Limb (tissue), 2 donors: ENCODE measurements around the gene STRADA.
"Not testable (repeated sequence)": the region's sequence is repeated elsewhere in the genome, so short reads cannot be mapped to it uniquely, and the experiment has no call there.

Experiments
- DNase-seq, 2 donors: peaks; one replicate each; pipeline ENCODE4 v3.0.0-alpha.2; 2016; ENCODE audit errors: extremely low spot score in 2 of 2

STRADA gene

GRCh38 chr17:63754046-63754445 lies 12.4 kb upstream of the STRADA start:
- no peak for DNase-seq

- no peak for DNase-seq
Observed at GRCh38 chr17:63753215-63753614, 11.6 kb upstream of the STRADA start.

- DNase-seq = no peak
Observed at GRCh38 chr17:63752707-63753106, 11.1 kb upstream of the STRADA start.

DNA sequence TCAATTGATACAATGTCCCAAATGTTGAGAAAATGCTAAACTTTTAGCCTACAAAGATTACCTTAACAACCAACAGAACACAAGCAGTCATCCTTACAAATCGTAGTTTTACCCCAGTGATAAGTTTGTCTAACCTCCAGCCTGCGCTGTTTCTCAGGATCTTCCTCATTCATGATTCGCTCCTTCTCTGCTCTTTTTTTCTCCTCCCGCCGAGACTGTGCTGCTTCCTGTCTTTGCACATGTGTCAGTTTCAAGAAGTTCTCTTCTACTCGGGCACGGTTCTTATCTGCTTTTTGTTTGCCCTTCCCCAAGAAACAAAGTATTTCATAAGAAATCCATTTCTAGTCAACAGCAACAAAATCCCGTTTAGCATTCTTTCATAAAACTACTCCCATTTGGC lies 10.2 kb upstream of the STRADA start:
- no peak for DNase-seq

DNA sequence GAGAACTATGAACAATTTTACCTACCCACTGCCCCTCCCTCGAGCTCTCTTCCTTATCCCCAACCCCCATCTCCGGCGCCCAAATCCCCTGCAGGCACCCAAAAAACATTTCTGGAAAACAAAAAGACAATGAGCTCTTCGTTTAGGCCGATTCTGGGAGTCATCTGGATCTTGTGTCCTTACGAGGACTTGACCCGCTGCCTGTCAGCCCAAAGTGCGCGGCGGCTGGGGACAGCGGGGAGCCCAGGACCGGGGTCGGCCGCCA lies 524 bp downstream of the STRADA start:
- DNase-seq = peak in 1 of 2 donors; percentile 14

DNA sequence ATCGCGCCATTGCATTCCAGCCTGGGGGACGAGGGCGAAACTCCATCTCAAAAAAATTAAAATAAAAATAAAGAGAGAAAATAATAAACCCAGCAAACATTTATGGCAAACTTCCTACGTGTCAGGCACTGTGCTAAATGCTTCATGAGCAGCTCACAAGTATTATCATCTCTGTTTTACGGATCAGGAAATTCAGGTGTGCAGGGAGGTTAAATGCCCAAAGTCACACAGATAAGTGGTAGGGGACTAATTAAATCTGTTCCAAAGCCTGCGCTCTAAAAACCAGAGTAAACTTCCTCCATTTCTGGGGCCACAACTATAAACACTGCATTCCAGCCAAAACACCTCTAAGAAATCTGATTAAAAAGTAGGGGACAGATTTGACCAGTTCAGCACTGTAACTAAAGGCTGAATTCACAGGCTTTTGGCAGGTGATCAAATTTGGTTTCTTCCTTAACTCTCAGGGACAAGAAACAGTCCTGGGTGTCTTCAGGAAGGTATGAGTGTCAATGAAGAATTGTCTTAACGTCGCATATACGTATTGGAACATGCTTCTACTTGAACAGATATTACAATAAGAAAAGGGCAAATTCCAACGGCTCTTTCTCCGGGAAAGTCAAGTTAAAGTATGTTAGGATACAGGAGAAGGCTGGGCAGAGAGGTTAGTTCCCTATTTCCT lies 996 bp downstream of the STRADA start:
- peak in 1 of 2 donors; percentile 8 for DNase-seq

DNA sequence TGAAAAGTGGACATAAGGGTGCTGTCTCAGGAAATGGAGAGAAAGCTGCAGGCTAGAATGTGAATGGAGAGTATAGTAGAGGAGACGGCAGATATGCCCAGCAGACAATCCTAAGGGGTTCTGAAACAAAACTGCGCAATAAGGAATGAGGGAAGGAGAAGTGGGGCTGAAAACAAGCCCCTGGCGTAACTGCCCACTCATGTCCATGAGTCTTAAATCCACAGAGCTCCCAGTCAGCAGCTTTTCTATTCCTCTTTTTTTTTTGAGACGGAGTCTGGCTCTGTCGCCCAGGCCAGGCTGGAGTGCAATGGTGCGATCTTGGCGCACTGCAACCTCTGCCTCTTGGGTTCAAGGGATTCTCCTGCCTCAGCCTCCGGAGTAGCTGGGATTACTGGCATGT lies 5.9 kb downstream of the STRADA start:
- no peak for DNase-seq

- DNase-seq = no peak
Observed at GRCh38 chr17:63722403-63722802, 19.2 kb downstream of the STRADA start.

GRCh38 chr17:63720194-63720593 lies 21.4 kb downstream of the STRADA start:
- not testable (repeated sequence) for DNase-seq

DNA sequence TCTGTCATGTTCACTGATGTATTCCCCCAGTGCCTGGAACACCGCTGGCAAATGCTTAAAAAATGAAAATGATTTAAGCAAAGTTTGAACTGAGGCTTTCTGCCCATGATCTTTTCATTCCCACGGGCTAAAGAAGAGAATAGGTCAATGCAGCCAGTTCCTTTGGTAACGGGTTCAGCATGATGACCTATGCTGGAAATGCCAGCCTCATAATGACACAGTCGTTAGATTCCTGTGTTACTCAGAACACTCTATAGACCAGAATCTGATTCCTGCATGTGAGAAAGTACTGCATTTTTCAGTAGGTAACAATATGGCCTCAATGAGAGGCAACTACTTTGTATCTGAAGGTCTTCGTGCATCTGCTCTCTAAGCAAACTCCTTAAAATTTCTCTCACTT lies 22.6 kb downstream of the STRADA start:
- DNase-seq = no peak

- DNase-seq = no peak
Observed at GRCh38 chr17:63716426-63716825, 25.2 kb downstream of the STRADA start.

GRCh38 chr17:63714550-63715277 lies 26.9 kb downstream of the STRADA start:
- no peak for DNase-seq

GRCh38 chr17:63709110-63709509 lies 32.5 kb downstream of the STRADA start:
- DNase-seq = no peak

DNA sequence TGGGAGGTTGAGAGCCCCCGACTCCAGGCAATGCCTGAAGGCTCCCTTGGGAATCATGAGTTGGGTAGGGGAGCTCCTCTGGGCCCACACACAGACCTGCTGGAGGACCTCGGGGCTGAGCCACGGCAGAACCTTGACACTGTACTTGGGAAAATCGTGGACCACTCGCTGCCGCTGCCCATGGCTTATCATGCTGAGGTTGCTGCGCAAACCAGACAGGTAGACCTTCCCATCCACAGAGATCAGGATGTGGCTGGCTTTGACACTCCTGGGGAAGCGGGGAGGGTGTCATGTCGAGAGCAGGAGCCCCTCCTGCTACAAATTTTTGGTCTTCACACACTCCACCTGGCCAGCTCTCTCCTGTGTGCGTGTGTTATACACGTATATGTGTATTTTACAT lies 34.4 kb downstream of the STRADA start:
- no peak for DNase-seq

DNA sequence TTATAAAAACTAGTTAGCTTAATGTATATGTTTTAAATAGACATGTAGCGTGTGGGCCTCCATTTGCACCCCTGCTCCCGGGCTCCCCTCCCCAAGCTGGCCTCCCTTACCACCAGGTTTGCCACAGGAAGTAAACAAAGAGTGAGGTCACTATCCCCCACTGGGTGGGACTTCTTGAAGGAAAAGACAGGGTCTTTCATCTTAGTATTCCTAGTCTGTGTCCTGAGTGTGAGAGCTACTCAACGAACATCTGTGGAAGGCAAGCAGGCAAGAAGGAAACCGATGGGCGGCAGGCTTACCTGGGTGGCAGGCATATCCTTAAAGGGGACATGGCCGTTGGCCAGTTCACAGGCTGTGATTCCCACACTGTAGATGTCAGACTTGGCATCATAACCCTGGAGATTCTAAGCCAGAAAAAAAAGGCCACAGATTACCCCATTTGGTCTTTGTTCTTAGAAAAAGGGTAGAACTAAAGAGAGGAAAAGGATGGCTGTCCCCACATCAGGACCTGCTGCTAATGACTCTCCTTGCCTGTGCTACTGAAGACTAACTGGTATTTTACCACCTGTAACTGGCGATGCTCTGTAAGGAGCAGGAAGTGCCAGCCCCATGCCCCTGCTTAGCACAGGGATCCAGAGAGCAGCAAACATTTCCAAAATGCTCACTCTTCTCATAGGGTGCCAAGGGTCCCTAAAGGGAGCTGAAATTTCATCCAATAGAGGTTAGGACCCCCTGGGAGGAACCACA lies 35.1 kb downstream of the STRADA start:
- no peak for DNase-seq

DNA sequence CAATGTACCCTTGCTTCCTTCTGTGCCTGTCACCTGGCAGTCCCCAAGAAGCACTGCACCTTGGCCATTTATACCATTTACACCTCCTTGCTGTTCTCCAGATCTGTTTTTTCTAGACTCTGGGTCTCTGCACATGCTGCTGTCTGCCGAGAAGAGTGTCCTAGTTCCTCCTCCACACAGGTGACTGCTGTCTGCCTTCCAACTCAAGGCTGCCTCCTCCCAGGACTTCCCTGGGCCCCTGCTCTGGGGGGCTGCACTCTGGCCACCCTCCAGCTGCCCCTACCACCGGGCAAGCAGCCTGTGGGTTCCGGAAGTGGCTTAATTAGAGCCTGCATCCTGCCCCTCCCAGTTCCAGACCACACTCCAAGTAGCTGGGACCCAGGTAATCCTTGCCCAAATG lies 35.9 kb downstream of the STRADA start:
- DNase-seq = no peak

DNA sequence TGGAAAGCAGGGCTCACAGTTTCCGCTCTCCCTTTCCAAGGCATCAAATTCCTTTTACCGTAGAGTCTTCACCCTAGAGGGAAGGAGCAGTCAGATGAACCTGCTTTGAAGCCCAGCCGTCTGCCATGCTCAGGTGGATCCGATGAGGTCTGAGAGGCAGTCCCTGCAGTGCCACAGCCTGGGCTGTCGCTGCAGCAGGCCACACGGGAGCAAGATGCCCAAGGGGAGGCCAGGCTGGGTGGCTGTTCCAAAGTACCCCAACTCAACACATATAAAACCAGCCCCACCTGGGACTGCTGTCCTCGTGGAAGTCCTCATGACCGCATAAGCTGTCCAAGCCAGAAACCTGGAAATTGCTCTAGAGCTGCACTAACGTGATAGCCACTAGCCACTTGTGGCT lies 36.8 kb downstream of the STRADA start:
- DNase-seq = no peak

- no peak for DNase-seq
Observed at GRCh38 chr17:63704259-63704576, 37.4 kb downstream of the STRADA start.

DNA sequence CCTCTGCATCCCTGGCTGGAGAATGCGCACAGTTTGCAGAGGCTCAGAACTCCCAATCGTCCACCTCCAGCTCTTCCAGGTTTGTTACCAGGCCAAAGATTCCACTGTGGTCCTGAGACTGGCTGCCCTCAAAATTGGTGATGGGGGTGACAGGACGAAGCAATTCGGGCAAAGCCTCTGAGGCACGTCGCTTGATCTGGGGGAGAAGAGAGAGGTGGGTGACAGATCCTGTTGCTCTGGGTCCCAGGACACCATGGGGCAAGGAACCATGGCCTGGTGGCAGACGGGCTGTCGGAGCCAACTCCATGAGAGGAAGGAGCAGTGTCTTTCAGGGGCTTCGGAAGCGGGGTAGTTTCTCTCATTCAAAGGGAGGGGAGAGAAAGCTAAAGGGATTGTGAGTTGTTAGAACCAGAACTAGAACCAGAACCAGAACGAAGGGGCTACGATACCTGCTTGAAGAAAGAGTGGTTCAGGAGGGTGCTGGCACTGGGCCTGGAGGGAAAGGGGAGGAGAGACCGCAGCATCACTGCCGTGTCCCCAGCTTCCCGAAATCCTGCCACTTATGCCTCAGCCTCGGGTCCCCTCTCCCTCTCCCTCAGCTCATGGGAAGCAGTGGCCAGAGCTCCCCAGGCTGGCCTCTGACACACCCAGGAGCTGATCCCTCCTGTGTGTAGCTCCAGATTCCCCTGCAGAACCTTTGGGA lies 37.9 kb downstream of the STRADA start:
- no peak for DNase-seq

- no peak for DNase-seq
Observed at GRCh38 chr17:63703029-63703428, 38.6 kb downstream of the STRADA start.

DNA sequence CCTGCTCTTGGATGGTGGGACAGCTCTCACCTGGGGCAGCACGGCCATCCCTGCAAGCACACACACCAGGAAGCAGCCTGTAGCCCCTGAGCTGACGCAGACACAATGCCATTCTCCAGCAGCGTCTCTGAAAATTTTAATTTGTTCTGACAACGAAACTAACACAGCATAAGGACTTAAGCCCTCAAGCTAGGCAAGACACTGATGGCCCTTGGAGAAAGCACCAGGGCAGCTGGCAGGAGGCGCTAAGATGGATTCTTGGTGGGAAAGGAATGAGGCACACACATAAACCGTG lies 38.9 kb downstream of the STRADA start:
- no peak for DNase-seq

DNA sequence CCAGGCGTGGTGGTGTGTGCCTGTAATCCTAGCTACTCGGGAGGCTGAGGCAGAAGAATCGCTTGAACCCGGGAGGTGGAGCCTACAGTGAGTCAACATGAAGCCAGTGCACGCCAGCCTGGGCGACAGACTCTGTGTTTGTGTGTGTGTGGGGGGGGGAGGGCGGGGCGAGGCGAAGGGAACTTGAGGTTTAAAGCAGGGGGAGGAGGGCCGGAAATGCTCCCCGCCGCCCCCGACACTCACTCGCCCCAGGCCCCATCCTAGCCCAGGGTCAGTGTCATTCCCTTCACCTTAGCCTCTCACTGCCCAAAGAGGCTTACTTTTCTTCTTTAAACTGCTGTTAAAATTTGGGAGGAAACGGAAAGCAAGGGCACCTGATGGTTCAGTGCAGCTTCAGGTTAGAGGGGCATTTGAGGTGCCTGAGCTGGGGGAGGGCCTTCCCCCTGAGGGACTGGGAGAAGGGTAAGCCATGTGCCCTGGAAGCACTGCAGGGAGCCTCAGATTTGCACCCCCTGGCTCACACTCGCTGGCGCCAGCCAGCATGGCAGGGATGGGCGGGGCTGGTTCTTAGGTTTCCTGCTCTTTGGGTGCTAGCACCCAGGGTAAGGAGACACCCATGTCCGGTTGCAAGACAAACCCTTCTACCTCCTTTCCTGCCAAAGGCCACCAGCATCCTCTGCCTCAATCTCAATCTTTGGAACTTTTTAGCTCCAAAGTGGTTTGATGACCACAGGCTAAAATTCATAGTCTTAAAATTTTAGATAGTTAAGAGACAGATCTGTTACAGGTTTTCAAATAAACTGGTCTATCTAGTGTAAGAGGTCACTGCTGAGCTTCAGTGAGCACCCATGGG lies 39.5 kb downstream of the STRADA start:
- DNase-seq = no peak
